Ramos (cell line): ENCODE results near the gene GDF11.

Experiments
- in situ Hi-C: fragments of 300-500 bp; cut with MboI; formaldehyde crosslinking; loops from one replicate; pipeline ENCODE4 v1.14.3; 2022; ENCODE audit warnings: low sequenced_read_pairs; ENCODE audit not compliant: unreplicated experiment

Gene GDF11

GRCh38 chr12:55765736-55766290 lies 22.9 kb downstream of the GDF11 start:
- in situ Hi-C loops: no loop called here

GRCh38 chr12:55767156-55767555 lies 24.2 kb downstream of the GDF11 start:
- in situ Hi-C loops: no loop called here

- in situ Hi-C loops: no loop called here
Observed at GRCh38 chr12:55771736-55772135, 28.8 kb downstream of the GDF11 start.

- in situ Hi-C loops: no loop called here
Observed at GRCh38 chr12:55777856-55778255, 34.9 kb downstream of the GDF11 start.

- in situ Hi-C loops: no loop called here
Observed at GRCh38 chr12:55780685-55781084, 37.8 kb downstream of the GDF11 start.

GRCh38 chr12:55788546-55788945 lies 45.6 kb downstream of the GDF11 start:
- in situ Hi-C loops: no loop called here

- in situ Hi-C loops: no loop called here
Observed at GRCh38 chr12:55789171-55789570, 46.2 kb downstream of the GDF11 start.

GRCh38 chr12:55789893-55790292 lies 47.0 kb downstream of the GDF11 start:
- in situ Hi-C loops: no loop called here

GRCh38 chr12:55795950-55796349 lies 53.0 kb downstream of the GDF11 start:
- in situ Hi-C loops: no loop called here

GRCh38 chr12:55797068-55797467 lies 54.1 kb downstream of the GDF11 start:
- in situ Hi-C loops: no loop called here

GRCh38 chr12:55797550-55797949 lies 54.6 kb downstream of the GDF11 start:
- in situ Hi-C loops: no loop called here
